Endometrium (tissue), 2 donors: ENCODE measurements around the gene MSI2.
A peak's percentile ranks its signal among the peaks of the same experiment; 100 is the strongest.

Source experiments
- FAIRE-seq: peaks from 2 replicates; lab custom pipeline; 2012; peaks lifted over from hg19 to GRCh38; lab: Jason Lieb, UNC
- donor health status: control.
- donor health status: control.

Gene MSI2

DNA sequence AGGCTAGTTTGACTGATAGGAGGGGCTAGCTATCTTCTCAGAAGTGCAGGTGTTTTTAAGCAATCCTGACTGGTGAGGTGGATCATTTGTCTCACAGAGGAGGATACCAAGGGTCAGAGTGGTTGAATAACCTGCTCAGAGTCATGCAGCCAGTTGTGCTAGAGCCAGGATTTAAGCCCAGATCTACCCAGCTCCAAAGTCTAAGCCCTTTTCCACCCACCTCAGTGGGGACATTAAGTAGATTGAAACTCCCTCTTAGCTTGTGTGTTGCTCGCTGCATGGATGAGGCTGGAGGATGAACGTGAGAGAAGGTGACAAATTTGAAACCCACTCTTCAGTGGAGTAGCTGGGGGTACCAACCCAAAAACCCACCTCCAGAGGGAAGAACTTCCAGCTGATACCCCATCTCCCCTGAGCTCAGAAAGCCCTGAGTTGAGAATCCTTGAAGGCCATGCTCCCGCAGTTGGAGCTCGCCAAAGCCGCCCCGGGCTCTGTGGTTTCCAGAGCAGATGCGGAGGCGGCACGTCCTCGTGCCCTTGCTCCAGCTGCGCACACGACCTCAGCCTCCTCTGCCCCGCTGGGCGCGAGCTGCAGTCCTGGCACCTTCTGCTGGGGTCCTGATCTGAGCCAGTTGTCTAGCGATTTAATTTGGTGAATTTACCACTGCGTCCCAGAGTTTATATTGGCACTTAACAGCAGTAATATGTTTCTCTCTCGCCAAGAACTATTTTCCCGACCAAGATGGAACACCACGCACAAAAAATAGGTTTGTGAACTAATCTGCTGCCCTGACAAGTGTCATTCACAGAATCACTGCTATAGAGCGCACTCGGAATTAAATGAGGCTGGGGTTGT, 329.2 kb downstream of the MSI2 start:
- FAIRE-seq, result no peak

DNA sequence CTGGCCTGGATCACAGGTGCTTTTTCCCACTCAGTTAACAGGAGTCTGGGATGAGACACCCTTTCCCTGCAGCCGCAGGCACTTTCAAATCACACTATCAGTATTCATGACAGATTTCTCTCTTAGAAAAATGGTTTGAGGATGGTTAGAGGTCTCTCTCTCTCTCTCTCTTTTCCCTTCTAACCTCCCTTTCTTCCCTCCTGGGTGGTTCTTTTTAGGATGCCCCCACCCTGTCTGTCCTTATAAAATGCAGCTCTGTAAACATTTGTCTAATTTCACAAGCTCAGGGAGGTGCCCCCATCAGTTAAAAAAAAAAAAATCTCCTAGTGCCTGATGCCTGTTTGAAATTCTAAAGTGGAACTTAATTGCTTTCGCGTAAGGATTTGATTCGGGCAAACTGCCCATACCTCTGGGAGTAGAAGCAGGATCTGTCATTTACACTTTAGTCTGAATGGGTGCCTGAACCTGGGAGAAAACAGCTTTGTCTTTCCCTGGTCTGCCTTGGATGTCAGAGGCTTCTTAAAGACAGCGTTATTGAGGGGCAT, 329.9 kb downstream of the MSI2 start:
- FAIRE-seq, result no peak

DNA sequence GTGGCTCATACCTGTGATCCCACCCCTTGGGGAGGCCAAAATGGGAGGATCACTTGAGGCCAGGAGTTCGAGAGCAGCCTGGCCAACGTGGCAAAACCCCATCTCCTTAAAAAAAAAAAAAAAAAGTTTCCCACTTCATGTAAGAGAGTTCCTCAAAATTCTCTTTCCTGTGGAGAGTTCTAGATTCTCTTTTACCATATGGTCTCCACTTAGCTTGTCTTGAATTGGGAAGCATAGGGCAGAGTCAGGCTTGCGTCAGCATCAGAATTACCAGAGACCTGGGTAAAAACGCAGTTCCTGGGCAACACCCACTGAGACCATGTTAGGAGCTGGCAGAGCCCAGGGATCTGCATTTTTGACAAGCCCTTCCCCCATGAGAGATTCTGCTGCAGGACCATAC, 330.4 kb downstream of the MSI2 start:
- FAIRE-seq, result no peak

DNA sequence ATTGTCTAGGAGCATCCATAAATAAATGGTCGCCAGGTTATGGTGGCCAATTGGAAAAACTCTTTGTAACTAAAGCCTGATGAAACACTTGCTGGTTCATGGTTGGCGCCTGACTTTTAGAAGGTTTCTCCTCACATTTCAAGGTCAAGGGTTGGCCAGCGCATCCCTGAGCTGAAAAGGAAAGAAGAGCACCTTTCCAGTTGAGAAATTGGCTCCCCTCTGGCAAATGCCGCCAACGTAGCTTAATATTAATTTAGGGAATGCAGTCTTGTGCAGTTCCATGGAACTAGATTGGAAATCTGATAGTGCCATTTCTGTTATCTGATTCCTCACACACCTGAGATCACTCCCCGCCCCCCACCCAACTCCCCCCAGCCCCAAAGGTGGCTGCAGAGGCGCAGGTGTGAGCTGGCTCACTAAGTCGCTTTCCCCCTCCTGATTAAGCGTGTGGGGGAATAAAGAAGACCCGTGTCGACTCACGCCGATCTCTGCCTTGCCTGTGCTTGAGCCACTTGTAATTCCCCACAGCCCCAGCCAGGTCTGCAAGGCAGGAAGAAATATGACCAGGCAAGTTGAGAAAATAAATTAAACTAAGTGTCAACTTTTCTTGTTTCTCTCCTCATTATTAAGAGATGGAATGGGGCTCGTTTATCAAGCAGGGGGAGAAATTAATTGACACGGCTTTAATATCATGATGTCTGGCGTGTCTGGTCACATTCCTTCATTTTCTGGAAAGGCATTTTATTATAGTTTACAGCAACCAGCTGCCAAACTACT, 331.1 kb downstream of the MSI2 start:
- FAIRE-seq, result no peak

DNA sequence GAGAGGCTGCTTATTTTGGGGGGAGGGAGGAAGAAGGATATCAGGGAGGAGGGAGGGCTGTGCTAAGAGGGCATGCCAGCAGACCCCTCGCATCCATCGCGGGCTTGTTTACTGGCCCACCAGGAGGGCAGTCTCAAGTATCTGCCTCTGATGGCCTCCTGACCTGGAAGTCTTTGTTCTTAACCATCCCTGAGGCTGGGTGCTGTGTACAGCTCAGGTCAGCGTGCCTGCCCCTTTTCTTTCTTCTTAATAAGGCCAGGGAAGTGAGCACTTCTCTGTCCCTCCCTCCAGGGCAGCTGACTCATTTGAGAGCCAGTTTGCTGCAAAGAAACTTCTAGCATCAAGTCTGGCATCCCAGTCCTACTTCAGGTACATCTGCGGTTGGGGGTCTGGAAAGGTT, 331.8 kb downstream of the MSI2 start:
- FAIRE-seq, result no peak

DNA sequence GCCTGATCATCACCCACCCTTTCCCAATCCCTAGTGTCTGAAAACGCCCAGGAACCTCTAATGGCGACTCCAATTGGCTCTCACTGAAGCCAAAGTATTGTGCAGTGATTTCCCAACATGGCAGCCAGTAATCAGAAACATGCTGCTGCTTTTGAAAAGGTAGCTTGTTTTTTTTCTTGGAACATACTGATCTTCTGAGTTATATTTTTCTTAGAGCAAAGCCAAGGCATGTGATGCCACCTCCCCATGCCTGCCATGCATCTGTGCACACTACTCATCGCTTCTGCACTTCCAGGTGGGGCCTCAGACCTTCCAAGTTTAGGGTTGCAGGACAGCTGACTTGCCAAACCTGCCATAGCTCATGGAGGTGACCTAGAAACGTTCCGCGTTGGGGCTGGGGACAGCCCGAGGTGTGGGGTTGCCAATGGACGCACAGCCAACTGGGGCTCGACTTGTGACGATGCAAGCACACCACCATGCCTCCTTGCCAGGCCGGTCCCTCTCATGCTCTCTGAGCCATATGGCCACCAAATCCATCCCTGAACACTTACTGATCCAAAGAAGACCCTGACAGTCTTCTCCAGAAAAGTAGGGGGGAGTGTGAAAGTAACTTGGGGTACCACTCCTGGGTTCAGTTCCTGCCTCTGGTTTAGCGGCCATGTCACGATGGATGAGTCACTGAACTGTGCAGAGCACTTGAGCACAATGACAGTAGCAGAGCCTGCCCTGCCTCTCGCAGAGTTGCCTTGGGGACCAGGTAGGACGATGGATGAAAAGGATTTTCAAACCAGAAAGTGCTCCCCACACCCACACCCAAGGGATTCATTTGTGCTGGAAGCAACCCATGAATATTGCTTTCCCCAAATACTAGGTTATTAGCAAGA, 333.1 kb downstream of the MSI2 start:
- no peak for FAIRE-seq

DNA sequence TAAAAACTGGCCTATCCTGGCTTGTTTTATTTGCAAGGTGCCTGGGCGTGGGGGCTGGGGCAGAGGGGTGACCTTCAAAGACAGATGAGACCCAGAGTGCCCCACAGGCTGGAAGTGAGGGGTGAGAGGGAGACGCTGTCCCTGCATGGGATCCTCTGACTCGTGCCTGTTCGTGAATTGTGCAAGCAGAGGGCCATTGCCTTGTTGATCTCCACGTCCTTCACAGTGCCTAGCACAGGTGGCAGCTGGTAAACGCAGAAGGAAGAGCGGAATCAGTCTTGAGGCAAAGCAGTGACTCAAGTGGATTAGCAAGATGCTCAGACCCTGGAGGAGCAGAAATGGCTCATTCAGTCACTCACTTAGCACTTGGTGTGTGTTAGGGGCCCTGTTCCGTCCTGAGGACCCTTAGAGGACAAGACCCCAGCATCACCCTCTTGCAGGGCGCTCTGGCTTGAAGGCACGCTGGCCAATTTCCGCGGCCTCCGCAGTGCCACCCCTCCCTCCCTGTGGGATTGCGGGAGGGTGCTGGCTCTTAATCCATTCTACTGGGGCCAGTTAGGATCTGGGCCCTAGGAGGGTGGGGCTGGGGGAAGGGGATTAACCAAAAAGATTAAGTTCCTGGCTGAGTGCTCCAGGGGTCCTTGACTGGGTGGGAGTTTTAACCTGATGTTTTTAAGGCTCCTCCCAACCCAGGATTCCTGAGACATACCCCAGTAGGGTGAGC, 337.6 kb downstream of the MSI2 start:
- no peak for FAIRE-seq

DNA sequence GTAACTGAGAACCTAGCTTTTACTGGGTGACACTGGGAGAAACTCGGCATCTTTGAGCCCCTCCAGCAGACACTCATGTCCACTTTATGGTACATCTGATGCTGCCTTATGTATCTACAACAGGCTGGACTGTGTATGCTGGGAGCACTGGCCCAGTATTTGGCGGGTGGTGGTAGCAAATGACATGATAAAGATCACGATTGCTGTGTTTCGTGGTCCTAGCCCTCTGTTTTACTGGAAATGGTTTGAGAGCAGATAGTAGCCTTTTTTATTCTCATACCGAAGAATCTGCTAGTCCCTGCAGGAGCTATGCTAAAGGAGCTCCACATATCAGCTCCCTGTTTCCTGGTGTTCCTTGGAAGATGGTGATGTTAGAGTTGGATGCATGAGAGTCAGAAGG, 338.4 kb downstream of the MSI2 start:
- FAIRE-seq, result no peak

DNA sequence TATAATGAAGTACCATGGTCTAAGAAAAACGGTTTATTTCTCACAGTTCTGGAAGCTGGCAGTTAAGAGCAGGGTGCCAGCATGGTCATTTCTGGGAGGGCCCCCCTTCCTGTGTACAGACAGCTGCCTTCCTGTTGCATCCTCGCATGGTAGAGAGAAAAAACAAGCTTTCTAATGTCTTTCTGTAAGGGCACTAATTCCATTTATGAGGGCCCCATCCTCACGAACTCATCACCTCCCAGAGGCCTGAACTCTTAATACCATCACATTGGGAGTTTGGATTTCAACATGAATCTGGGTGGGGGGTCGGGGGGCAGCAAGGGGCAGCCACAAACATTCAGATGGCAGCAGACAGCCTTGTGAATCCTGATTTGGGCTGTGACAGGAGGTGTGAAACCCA, 339.1 kb downstream of the MSI2 start:
- FAIRE-seq, result no peak

DNA sequence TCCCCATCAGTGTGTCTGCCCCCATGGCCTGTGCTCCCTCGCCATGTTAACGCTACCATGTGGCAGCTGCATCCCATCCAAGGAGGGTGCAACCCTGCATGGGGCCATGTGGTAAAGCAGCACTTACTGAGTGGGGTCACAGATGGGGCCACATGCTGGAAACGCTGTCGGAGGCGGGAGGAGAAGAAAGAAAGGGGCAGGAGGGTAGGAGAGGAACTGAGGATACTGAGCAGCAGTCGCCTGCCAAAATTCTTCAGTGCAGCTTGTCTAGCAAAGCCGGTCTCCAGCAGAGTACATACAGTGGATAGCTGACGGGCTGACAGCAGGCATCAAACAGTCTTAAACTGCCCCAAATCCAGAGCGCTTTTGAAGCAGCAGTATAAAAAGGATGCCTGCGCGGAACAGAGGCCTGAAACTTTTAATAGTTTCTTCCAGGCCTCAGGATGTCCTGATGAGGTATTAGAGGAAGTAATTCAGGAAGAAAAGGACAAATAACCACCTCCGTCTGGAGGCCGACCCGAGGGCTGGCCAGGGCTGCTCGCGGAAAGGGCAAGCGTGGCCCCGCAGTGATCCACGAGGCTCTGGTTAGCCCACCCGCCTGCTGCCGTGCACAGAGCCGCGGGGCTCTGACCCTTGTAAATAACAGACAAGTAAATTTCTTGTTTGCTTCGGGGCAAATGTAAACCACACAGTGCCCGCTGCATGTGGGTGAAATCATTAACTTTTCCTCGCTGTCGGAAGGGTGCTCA, 339.8 kb downstream of the MSI2 start:
- FAIRE-seq, result no peak

DNA sequence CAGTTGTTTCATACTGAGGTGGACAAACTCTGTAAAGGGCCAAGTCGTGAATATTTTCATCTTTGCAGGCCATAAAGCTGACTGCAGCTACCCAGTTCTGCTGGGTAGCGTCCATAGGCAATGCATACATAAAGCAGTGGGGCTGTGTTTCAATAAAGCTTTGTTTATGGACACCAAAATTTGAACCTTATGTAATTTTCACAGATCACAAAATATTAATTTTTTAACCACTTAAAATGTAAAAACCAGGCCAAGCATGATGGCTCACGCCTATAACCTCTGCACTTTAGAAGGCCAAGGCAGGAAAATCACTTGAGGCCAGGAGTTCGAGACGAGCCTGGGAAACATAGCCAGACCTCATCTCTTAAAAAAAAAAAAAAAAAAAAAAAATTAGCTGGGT, 340.8 kb downstream of the MSI2 start:
- no peak for FAIRE-seq

DNA sequence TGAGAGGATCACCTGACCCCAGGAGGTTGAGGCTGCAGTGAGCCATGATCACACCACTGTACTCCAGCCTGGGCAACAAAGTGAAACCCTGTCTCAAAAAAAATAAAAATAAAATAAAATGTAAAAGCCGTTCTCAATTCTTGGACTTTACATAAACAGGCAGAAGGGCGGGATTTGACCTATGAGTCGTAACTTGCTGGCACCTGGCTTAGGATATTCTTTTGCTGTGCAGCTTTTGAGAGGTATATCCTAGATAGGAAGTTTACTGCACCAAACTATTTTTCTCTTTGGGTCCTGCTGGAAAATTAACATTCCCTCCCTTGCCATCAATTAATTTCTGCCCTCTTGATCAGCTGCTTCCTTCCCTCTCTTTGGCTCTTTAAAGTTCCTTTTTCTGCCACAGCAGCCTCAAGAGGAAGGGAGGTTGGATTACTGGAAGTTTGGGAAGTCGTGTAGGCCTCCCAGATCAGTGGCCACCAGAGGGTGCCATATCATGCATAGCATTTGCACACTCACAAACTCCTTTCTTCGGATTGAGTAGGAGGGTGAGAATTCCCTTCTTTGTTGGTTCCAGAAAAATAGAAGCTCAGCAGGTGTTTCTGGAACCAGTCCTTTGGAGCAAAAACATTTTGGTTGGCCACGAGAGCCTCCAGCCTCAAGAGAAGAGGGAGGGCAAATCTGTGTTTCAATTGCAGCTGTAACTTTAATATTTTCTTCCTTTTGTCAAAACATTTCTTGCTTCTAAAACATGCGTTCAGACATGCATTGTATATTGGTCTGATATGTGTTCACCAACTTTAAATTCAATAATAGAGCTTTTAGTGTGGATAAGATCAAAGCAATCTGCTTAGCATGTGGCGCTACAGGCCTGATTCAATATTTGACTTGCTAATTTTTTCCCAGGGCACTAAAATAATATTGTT, 341.5 kb downstream of the MSI2 start:
- peak; percentile 78 for FAIRE-seq

DNA sequence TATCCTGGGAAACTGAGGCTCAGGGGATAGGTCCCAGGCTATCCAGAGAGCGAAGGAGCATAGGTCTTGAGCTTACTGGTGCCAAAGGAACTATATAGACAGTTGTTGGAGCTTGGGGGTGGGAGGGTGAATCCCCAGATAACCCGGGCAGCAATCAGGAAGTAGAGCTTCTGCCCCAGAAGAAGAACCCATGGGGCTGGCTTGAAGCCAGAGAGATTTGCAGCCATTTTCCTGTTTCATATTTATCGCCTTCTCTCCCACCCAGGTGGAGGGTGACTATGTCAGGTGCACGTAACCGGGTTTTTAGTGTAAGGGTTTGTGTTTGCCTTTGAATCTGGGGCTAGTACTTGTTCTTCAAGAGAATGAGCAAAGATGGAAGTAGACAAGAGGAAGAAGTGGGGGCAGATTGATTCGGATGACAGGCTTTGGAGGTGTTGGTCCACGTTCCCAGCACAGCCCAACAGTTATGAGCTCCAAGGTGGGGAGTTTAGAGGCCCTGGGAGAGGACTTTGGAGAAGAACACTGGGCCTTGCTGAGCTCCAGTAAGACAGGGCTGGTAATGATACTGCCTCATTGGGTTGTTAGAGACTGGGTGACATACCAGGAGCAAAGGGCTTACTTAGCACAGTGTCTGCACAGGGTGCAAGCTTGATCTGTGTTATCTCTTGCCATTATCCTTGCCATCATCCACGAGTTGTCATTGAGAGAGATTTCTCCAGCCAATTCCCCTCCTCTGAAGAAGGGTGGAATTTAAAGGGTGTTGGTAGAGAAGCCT, 343.1 kb downstream of the MSI2 start:
- no peak for FAIRE-seq

DNA sequence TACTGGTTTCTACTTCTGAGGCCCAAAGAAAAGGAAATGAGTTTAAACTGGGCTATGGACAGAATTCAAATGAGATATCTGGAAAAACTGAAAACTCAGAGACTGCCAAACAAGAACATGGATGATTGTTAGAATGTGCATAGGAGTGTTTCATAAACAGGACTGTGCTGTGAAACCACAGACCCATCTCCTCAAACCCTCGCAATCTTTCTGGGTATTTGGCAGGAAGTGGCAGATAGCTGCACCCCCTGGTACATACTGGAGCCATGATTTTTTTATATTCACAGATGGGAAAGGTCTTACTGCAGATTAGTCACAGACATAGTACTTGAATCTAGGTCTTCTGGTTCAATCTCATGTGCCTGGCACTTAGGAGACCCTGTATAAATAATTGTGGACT, 343.8 kb downstream of the MSI2 start:
- no peak for FAIRE-seq

DNA sequence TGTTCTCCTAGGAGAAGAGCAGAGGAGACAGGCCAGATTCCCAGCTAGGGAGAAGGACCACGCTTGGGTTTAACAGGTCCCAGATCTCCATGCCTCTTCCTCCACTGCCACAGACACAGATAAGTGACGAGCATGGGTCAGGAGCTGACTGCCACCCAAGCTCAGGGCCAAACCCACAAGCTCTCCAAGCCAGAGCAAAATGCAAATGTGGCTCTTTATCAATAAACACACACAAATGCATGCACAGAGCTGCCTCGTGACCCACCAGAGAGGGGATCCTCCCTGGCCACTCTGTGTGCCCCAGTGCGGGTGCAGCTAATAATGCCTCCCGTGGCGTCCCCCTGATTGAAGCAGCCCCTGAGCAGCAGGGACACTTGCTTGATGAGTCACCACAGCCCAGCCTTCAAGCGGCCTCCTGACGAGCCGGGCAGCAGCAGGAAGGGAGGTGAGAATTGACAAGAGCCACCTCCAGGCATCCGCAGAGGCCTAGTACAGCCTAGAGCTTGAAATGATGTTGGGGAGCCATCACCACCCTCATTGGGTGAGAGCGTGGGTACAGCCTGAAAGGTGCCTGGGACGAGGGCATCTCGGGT, 344.9 kb downstream of the MSI2 start:
- no peak for FAIRE-seq

DNA sequence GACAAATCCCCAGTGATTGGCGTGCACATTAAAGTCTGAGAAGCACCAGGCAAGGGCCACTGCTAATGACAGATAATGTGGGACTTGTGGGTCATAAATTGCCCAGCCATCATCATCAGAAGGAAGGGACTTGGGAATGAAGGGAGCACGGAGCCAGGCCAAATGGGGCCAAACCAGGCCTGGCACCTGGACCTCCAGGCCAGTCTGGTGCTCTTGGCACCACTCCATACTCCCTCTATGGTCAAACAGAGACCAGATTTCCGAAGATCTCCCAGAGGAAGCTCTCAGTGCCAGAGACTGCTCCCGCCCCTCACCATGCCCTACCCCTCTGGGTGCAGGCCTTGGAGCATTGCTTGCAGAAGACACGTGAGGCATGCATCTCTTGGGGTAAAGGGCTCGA, 346.6 kb downstream of the MSI2 start:
- FAIRE-seq, result no peak

DNA sequence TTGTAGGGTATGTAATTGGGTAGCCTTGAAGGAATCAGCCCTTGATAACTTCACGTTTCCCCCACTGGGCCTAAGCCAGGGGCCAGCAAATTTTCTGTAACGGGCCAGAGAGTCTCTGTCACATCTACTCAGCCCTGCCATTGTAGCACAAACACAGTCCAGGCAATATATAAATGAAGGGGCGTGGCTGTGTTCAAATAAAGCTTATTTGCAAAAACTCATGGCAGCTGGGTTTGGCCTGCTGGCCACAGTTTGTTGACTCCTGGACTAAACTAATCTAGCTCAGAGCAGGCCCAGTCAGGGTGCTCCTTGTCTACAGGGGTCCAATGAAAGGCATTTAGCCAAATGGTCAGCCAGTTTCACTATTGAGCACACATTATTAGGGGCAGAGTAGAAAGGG, 347.2 kb downstream of the MSI2 start:
- FAIRE-seq, result no peak

DNA sequence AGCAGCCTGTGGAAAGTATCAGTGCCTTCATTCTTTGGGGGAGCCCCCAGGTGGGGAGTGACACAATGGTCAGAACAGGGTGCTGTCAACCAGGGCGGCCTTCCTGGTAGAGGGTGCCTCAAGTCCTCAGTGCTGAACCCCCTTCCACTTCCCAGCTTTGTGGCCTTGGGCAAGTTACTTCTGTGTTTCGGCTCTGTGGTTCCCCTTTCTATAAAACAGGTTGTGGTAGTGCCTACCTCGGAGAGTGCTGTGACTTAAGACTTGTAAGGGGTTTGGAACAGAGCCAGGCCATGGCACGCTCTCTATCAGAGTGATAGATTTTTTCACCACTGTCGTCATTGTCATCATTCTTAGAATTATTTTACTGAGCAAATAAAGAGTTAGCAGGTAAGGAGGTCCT, 347.7 kb downstream of the MSI2 start:
- no peak for FAIRE-seq
